ENCODE results near the gene OTX1.

OTX1 gene

DNA sequence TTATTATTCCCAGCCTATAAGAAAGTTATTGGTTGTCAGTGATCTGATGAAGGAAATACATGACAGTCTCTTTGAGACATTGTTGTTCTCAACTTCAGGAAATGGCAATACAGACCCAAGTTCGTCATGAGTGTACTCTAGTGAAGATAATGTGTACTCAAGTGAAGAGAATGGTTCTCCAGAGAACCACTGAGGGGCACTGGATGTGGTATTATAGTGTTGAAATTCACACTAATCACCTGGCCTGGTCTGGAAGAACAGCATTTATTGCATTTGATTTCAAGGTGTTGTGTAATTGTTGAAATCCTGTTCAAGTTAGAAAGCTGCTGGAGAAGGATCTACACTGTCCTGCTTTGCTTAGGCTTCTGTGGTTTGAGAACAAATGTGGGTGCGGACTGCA is 23.4 kb upstream of the OTX1 start:
- no peak for TF ChIP-seq POLR2AphosphoS5 (IDR thresholded peaks at IDR 0.05; ENCODE audit: low read depth, low read length)
- no peak for TF ChIP-seq SIN3A (IDR thresholded peaks at IDR 0.05; ENCODE audit: borderline replicate concordance, insufficient read depth, low read length)
- no peak for TF ChIP-seq TAF1 (IDR thresholded peaks at IDR 0.05; ENCODE audit: borderline replicate concordance, insufficient read depth, low read length)
- TF ChIP-seq, protein P1, sequence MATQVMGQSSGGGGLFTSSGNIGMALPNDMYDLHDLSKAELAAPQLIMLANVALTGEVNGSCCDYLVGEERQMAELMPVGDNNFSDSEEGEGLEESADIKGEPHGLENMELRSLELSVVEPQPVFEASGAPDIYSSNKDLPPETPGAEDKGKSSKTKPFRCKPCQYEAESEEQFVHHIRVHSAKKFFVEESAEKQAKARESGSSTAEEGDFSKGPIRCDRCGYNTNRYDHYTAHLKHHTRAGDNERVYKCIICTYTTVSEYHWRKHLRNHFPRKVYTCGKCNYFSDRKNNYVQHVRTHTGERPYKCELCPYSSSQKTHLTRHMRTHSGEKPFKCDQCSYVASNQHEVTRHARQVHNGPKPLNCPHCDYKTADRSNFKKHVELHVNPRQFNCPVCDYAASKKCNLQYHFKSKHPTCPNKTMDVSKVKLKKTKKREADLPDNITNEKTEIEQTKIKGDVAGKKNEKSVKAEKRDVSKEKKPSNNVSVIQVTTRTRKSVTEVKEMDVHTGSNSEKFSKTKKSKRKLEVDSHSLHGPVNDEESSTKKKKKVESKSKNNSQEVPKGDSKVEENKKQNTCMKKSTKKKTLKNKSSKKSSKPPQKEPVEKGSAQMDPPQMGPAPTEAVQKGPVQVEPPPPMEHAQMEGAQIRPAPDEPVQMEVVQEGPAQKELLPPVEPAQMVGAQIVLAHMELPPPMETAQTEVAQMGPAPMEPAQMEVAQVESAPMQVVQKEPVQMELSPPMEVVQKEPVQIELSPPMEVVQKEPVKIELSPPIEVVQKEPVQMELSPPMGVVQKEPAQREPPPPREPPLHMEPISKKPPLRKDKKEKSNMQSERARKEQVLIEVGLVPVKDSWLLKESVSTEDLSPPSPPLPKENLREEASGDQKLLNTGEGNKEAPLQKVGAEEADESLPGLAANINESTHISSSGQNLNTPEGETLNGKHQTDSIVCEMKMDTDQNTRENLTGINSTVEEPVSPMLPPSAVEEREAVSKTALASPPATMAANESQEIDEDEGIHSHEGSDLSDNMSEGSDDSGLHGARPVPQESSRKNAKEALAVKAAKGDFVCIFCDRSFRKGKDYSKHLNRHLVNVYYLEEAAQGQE (IDR thresholded peaks at IDR 0.05; ENCODE audit: insufficient read depth in 1 of 2, low read depth in 2 of 2, low read length in 2 of 2), result no peak
- TF ChIP-seq FOXP2 (optimal IDR thresholded peaks at IDR 0.05; ENCODE audit: borderline replicate concordance, extremely low read depth, extremely low read length, insufficient read depth), result no peak

DNA sequence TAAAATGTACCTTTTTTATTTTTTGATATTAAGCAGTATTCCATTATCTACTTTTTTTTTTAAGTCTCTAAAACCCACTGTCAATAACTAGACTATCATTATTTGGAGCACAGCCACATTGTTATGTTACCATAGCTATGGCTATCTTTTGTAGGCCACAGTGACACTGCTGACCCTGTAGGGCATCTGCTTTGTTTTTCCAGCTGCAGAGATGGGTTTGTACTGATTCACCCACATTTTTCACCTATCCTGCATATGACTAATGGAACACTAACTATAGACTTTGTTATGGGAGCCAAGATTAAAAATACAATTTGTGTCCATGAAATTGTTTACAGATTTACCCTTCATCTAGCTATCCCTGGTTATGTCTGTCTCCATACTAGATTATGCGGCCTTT is 21.6 kb upstream of the OTX1 start:
- no peak for TF ChIP-seq FOXP2 (optimal IDR thresholded peaks at IDR 0.05; ENCODE audit: borderline replicate concordance, extremely low read depth, extremely low read length, insufficient read depth)
- no peak for TF ChIP-seq SIN3A (IDR thresholded peaks at IDR 0.05; ENCODE audit: borderline replicate concordance, insufficient read depth, low read length)
- no peak for TF ChIP-seq TAF1 (IDR thresholded peaks at IDR 0.05; ENCODE audit: borderline replicate concordance, insufficient read depth, low read length)
- TF ChIP-seq, protein P1 (IDR thresholded peaks at IDR 0.05; ENCODE audit: insufficient read depth in 1 of 2, low read depth in 2 of 2, low read length in 2 of 2), result no peak
- no peak for TF ChIP-seq POLR2AphosphoS5 (IDR thresholded peaks at IDR 0.05; ENCODE audit: low read depth, low read length)

- TF ChIP-seq, protein P1 (IDR thresholded peaks at IDR 0.05; ENCODE audit: insufficient read depth in 1 of 2, low read depth in 2 of 2, low read length in 2 of 2), result no peak
- no peak for TF ChIP-seq SIN3A (IDR thresholded peaks at IDR 0.05; ENCODE audit: borderline replicate concordance, insufficient read depth, low read length)
- TF ChIP-seq POLR2AphosphoS5 (IDR thresholded peaks at IDR 0.05; ENCODE audit: low read depth, low read length), result no peak
- no peak for TF ChIP-seq TAF1 (IDR thresholded peaks at IDR 0.05; ENCODE audit: borderline replicate concordance, insufficient read depth, low read length)
- no peak for TF ChIP-seq FOXP2 (optimal IDR thresholded peaks at IDR 0.05; ENCODE audit: borderline replicate concordance, extremely low read depth, extremely low read length, insufficient read depth)
Measured at GRCh38 chr2:63034526-63034925, 16.1 kb upstream of the OTX1 start.

- TF ChIP-seq SIN3A (IDR thresholded peaks at IDR 0.05; ENCODE audit: borderline replicate concordance, insufficient read depth, low read length) (no peak), FOXP2 (optimal IDR thresholded peaks at IDR 0.05; ENCODE audit: borderline replicate concordance, extremely low read depth, extremely low read length, insufficient read depth) (no peak), TAF1 (IDR thresholded peaks at IDR 0.05; ENCODE audit: borderline replicate concordance, insufficient read depth, low read length) (no peak), POLR2AphosphoS5 (IDR thresholded peaks at IDR 0.05; ENCODE audit: low read depth, low read length) (no peak)
- TF ChIP-seq, protein P1 (IDR thresholded peaks at IDR 0.05; ENCODE audit: insufficient read depth in 1 of 2, low read depth in 2 of 2, low read length in 2 of 2), result no peak
Measured at GRCh38 chr2:63035169-63035568, 15.5 kb upstream of the OTX1 start.

GRCh38 chr2:63035660-63036059 is 15.0 kb upstream of the OTX1 start:
- TF ChIP-seq TAF1 (IDR thresholded peaks at IDR 0.05; ENCODE audit: borderline replicate concordance, insufficient read depth, low read length) (no peak), SIN3A (IDR thresholded peaks at IDR 0.05; ENCODE audit: borderline replicate concordance, insufficient read depth, low read length) (no peak), POLR2AphosphoS5 (IDR thresholded peaks at IDR 0.05; ENCODE audit: low read depth, low read length) (no peak), FOXP2 (optimal IDR thresholded peaks at IDR 0.05; ENCODE audit: borderline replicate concordance, extremely low read depth, extremely low read length, insufficient read depth) (no peak)
- TF ChIP-seq, protein P1 (IDR thresholded peaks at IDR 0.05; ENCODE audit: insufficient read depth in 1 of 2, low read depth in 2 of 2, low read length in 2 of 2), result no peak

All from PFSK-1 (cell line).